Hepatocyte (in vitro differentiated cells): ENCODE measurements around the gene RNF144B. TPM values are rescaled to one million over a fixed set of nuclear protein-coding genes. Genes with fewer than 3 reads are reported as not detected.

Source experiments
- DNase-seq: peaks from one replicate; pipeline ENCODE4 v3.0.0-alpha.2; 2016; ENCODE audit warnings: low spot score
- H2AFZ ChIP-seq: fragments of 200-600 bp; sonication (generic); 2 replicates; pipeline ENCODE4 v1.6.0; 2016; ENCODE audit warnings: antibody characterized with exemption, mild to moderate bottlenecking
- H3K27ac ChIP-seq: fragments of 200-600 bp; sonication (generic); 2 replicates; pipeline ENCODE4 v1.5.1; 2016; ENCODE audit warnings: mild to moderate bottlenecking
- H3K27me3 ChIP-seq: fragments of 200-600 bp; sonication (generic); 2 replicates; pipeline ENCODE4 v1.6.1; 2016
- H3K36me3 ChIP-seq: fragments of 200-600 bp; sonication (generic); replicated peaks from 2 replicates; pipeline ENCODE4 v1.5.1; 2016; ENCODE audit warnings: low read depth; ENCODE audit not compliant: insufficient read depth
- H3K4me1 ChIP-seq: fragments of 200-600 bp; sonication (generic); 2 replicates; pipeline ENCODE4 v1.5.1; 2016; ENCODE audit warnings: mild to moderate bottlenecking, moderate library complexity; ENCODE audit not compliant: insufficient read depth
- H3K4me2 ChIP-seq: fragments of 200-600 bp; sonication (generic); 2 replicates; pipeline ENCODE4 v1.6.0; 2016
- H3K4me3 ChIP-seq: fragments of 200-600 bp; sonication (generic); 2 replicates; pipeline ENCODE4 v1.5.1; 2016; ENCODE audit warnings: mild to moderate bottlenecking
- H3K79me2 ChIP-seq: fragments of 200-600 bp; sonication (generic); 2 replicates; pipeline ENCODE4 v1.6.0; 2017; ENCODE audit warnings: mild to moderate bottlenecking
- H3K9me2 ChIP-seq: fragments of 200-600 bp; sonication (generic); replicated peaks from 2 replicates; pipeline ENCODE4 v1.6.0; 2017; ENCODE audit warnings: mild to moderate bottlenecking; ENCODE audit not compliant: insufficient read depth
- H3K9me3 ChIP-seq: fragments of 200-600 bp; sonication (generic); 2 replicates; pipeline ENCODE4 v1.5.1; 2016; ENCODE audit warnings: low read depth, mild to moderate bottlenecking
- H4K20me1 ChIP-seq: fragments of 200-600 bp; sonication (generic); 2 replicates; pipeline ENCODE4 v1.6.0; 2016; ENCODE audit warnings: mild to moderate bottlenecking; ENCODE audit not compliant: insufficient read depth, poor library complexity, severe bottlenecking
- CTCF ChIP-seq: fragments of 200-600 bp; sonication (generic); IDR thresholded peaks from 2 replicates; pipeline ENCODE4 v1.5.1; 2016; ENCODE audit warnings: antibody characterized with exemption, mild to moderate bottlenecking; ENCODE audit not compliant: poor library complexity
- EZH2 ChIP-seq: fragments of 200-600 bp; sonication (generic); IDR thresholded peaks from 2 replicates; pipeline ENCODE4 v1.6.1; 2016; ENCODE audit warnings: antibody characterized with exemption, mild to moderate bottlenecking, borderline replicate concordance
- EZH2phosphoT487 ChIP-seq: fragments of 200-600 bp; sonication (generic); IDR thresholded peaks from one replicate; pipeline ENCODE4 v1.6.1; 2018; ENCODE audit warnings: antibody characterized with exemption, mild to moderate bottlenecking, low read depth, moderate library complexity; ENCODE audit not compliant: unreplicated experiment, severe bottlenecking
- WGBS: methylation state at CpG from one replicate; pipeline ENCODE4 v1.1.6; 2016; ENCODE audit warnings: low lambda C conversion rate; ENCODE audit errors: missing lambda C conversion rate; 5-methylcytosine and 5-hydroxymethylcytosine counted together
- polyA plus RNA-seq: library from polyadenylated mRNA; unstranded; fragments of >200 nt; fragmentation: Nextera tagmentation; extraction: Ambion mirVana; gene quantifications from 2 replicates; pipeline ENCODE4 v1.2.1, GENCODE V29; 2016
- total RNA-seq: library from RNA; depleted of rRNA; stranded (reverse); fragments of >200 nt; gene quantifications from 2 replicates; pipeline ENCODE4 v1.2.3, GENCODE V29; 2014

The RNF144B gene
- total and polyA plus RNA-seq, 2 experiments from 2014 or later: 0.37 to 2.2 TPM

DNA sequence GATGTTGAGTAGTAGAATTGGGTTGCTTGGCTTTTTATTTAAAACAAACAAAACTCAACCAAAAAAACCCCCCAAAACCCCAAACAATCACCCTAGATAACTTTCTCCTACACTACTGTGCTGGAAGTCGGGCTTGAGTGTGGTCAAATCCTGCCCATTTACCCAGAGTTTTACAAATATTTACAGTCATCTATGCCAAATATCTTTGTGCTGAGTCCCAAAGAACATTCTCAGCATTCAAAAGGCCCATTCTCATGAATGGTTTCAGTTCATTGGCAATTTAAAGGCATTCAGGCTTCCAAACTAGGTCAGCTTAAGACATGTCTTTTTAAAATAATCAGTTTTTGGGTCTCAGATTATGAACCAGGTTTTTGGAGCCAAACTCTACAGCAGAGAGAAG is 1.8 kb downstream of the RNF144B start:
- Histone ChIP-seq H3K36me3 (no peaks in the 10 kb centered on the region), H3K9me3 (no peaks in the 10 kb centered on the region), H3K4me1 (peaks cover 16% of the 10 kb centered on the region), H3K9me2 (no peaks in the 10 kb centered on the region), H2AFZ (no peak overlapping the region), H3K27me3 (peaks cover 4% of the 10 kb centered on the region), H3K4me2 (peak overlapping the region; percentile 88), H3K4me3 (no peak overlapping the region), H3K27ac (no peak overlapping the region), H4K20me1 (no peaks in the 10 kb centered on the region), H3K79me2 (no peaks in the 10 kb centered on the region)
- no peak for DNase-seq
- WGBS: 56% methylated on average over 1 of the region's 1 CpG
- TF ChIP-seq EZH2phosphoT487 (no peak), CTCF (no peak), EZH2 (no peak)

DNA sequence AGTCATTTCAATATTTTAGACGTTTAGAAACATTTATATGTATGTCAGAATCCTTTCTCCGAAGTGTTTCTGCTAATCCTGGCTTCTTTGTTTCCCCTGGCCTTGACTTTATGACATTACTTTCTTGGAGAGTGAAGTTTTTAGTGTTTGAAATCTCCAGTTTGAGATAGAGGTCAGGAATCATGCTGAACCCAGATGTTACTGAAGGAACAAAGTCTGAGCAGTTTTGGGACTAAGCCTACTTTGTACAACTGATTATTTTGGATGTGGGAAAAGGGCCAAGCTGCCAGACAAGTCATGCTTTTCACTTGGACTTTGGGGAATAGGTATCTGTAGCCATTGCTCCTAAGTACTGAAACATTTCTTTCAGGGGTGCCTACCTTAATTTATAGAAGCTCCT is 2.3 kb downstream of the RNF144B start:
- Histone ChIP-seq H3K27ac (no peak overlapping the region), H3K4me1 (peaks cover 16% of the 10 kb centered on the region), H3K4me2 (peak overlapping the region; percentile 88), H3K9me3 (no peaks in the 10 kb centered on the region), H3K4me3 (no peak overlapping the region), H3K36me3 (no peaks in the 10 kb centered on the region), H3K79me2 (no peaks in the 10 kb centered on the region), H3K27me3 (peaks cover 4% of the 10 kb centered on the region), H3K9me2 (no peaks in the 10 kb centered on the region), H4K20me1 (no peaks in the 10 kb centered on the region), H2AFZ (no peak overlapping the region)
- DNase-seq: no peak
- TF ChIP-seq EZH2 (no peak), CTCF (no peak), EZH2phosphoT487 (no peak)
- WGBS: 54% methylated on average over 2 of the region's 2 CpGs

- Histone ChIP-seq H3K9me3 (no peaks in the 10 kb centered on the region), H4K20me1 (no peaks in the 10 kb centered on the region), H2AFZ (no peak overlapping the region), H3K27me3 (peaks cover 4% of the 10 kb centered on the region), H3K4me3 (no peak overlapping the region), H3K4me1 (peaks cover 16% of the 10 kb centered on the region), H3K36me3 (no peaks in the 10 kb centered on the region), H3K27ac (no peak overlapping the region), H3K9me2 (no peaks in the 10 kb centered on the region), H3K79me2 (no peaks in the 10 kb centered on the region), H3K4me2 (no peak overlapping the region)
- DNase-seq: no peak
- 72% methylated on average over 2 of the region's 2 CpGs for WGBS
- TF ChIP-seq EZH2 (no peak), CTCF (no peak), EZH2phosphoT487 (no peak)
Measured at GRCh38 chr6:18390476-18390875, 3.3 kb downstream of the RNF144B start.

DNA sequence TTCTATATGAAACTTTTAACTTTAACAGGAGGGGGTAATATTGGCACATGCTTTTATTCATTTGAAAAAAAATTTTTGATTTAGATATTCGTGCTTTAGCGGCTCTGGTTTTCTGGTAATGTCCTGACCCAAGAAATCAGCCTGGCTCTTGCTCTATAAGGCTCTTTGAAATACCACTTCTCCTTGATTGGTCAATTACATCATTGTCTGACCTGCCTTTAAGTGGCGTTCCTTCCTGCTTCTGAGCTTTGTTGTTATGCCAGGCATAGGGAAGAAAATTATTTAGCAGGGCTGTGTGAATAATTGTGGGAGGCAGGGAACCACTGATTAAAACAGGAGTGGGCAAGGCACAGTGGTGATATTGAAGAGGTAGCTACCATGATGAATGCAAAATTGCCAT is 3.9 kb downstream of the RNF144B start:
- Histone ChIP-seq H3K79me2 (no peaks in the 10 kb centered on the region), H3K4me3 (no peak overlapping the region), H3K9me2 (no peaks in the 10 kb centered on the region), H3K27me3 (peaks cover 4% of the 10 kb centered on the region), H4K20me1 (no peaks in the 10 kb centered on the region), H2AFZ (no peak overlapping the region), H3K36me3 (no peaks in the 10 kb centered on the region), H3K4me1 (peaks cover 16% of the 10 kb centered on the region), H3K4me2 (no peak overlapping the region), H3K27ac (no peak overlapping the region), H3K9me3 (no peaks in the 10 kb centered on the region)
- no peak for DNase-seq
- TF ChIP-seq EZH2phosphoT487 (no peak), CTCF (no peak), EZH2 (no peak)
- whole genome bisulfite sequencing: 90% methylated on average over 3 of the region's 3 CpGs
